Loucy (cell line): ENCODE data around the gene C15orf39.

Experiments
- EZH2phosphoT487 ChIP-seq: fragments of 200-600 bp; IDR thresholded peaks from 2 replicates; pipeline ENCODE4 v1.6.1; 2018; ENCODE audit warnings: antibody characterized with exemption, mild to moderate bottlenecking, moderate library complexity, borderline replicate concordance
- TF ChIP-seq, protein P1 (sequence below): fragments of 200-600 bp; sonication (generic); conservative IDR thresholded peaks from 2 replicates; pipeline ENCODE4 v1.5.1; 2014; ENCODE audit warnings: mild to moderate bottlenecking, antibody characterized with exemption, low read length

DNA sequence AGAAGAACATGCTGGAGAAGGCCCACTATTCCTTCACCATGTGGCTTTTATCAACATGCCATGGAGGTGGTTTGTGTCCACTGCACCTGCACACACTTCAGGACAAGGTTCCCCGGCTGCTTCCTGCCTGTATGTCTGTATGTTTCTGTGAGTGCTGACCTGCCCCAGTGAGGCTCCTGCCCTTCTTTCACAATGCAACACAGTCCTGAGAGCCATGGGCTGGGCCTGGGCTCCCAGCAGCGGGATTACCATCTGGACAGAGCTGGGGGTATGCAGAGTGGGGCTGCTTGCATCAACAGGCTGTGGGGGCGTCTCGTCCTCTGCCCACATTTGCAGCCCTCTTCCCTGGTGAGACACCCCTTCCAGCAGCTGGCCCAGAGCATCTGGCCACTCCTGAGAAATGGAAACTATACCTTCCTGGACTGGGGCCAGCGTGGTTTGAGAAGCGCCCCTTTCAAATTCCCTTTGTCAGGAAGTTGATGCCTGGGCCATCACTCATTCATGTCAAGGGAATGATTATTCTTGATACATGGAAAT, 29.3 kb upstream of the C15orf39 start:
- no peak for TF ChIP-seq EZH2phosphoT487
- TF ChIP-seq, protein P1, sequence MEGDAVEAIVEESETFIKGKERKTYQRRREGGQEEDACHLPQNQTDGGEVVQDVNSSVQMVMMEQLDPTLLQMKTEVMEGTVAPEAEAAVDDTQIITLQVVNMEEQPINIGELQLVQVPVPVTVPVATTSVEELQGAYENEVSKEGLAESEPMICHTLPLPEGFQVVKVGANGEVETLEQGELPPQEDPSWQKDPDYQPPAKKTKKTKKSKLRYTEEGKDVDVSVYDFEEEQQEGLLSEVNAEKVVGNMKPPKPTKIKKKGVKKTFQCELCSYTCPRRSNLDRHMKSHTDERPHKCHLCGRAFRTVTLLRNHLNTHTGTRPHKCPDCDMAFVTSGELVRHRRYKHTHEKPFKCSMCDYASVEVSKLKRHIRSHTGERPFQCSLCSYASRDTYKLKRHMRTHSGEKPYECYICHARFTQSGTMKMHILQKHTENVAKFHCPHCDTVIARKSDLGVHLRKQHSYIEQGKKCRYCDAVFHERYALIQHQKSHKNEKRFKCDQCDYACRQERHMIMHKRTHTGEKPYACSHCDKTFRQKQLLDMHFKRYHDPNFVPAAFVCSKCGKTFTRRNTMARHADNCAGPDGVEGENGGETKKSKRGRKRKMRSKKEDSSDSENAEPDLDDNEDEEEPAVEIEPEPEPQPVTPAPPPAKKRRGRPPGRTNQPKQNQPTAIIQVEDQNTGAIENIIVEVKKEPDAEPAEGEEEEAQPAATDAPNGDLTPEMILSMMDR: no peak
